Cardiac muscle cell (in vitro differentiated cells and primary cell): ENCODE measurements around the gene WNT3. TPM values are rescaled to one million over a fixed set of nuclear protein-coding genes. Genes with fewer than 3 reads are reported as not detected.

Experiments
- DNase-seq, 2 donors: peaks; one replicate each; pipeline versions ENCODE4 v3.0.0 to v3.0.0-alpha.2; 2010 to 2017; ENCODE audit warnings: low read depth in 1 of 2, low spot score in 1 of 2
- H3K27ac ChIP-seq: fragments of 200-600 bp; sonication (generic); 2 replicates; pipeline ENCODE4 v1.5.1; 2016
- H3K27me3 ChIP-seq: fragments of 200-600 bp; sonication (generic); 2 replicates; pipeline ENCODE4 v1.6.0; 2016; ENCODE audit warnings: control low read depth
- H3K36me3 ChIP-seq: fragments of 200-600 bp; sonication (generic); 2 replicates; pipeline ENCODE4 v1.5.1; 2016; ENCODE audit warnings: control low read depth
- H3K4me1 ChIP-seq: fragments of 200-600 bp; sonication (generic); 2 replicates; pipeline ENCODE4 v1.8.1; 2017; ENCODE audit warnings: low read depth, mild to moderate bottlenecking, mixed run types
- H3K4me3 ChIP-seq: fragments of 200-600 bp; sonication (generic); 2 replicates; pipeline ENCODE4 v1.5.1; 2016; ENCODE audit warnings: mild to moderate bottlenecking
- H3K9me3 ChIP-seq: fragments of 200-600 bp; sonication (generic); 2 replicates; pipeline ENCODE4 v1.5.1; 2017; ENCODE audit warnings: low read depth, mild to moderate bottlenecking, control low read depth
- CTCF ChIP-seq: IDR thresholded peaks from 2 replicates; pipeline ENCODE4 v1.5.1; 2012; ENCODE audit warnings: low read depth, mild to moderate bottlenecking, low read length
- polyA plus RNA-seq: library from polyadenylated mRNA; unstranded; fragments of >200 nt; fragmentation: Nextera tagmentation; extraction: Ambion mirVana; gene quantifications from 2 replicates; pipeline ENCODE4 v1.2.1, GENCODE V29; 2016
- total RNA-seq: library from RNA; depleted of rRNA; stranded (reverse); fragments of >200 nt; gene quantifications from 2 replicates; pipeline ENCODE4 v1.2.3, GENCODE V29; 2016

Gene WNT3
- total and polyA plus RNA-seq, 2 experiments from 2014 or later: 5.8 to 7.3 TPM

DNA sequence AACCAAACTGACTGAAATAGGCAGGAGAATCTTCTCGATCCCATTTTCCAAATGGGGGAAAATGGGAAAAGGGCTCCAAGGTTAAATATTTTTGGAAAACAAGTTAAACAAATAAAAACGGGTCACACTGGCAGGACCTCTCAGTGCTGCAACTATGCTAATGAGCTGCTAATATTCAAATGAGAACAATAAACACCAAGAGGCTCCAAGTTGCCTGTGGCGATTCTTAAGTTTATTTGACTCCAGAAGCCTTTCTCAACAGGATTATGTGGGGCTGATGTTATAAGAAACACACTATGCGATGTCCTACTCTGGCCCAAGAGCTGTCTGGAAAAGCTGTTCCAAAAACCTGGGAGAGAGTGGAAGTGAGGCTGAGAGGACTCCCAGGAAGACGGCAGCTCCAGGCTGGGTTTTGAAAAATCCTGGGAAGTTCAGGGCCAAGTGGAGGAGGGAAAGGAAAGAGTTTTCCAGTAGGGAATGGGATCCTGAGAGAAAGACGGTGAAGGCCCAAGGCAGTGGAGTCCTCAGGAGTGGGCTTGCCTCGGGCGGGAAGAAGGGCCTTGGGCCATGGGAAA is 21.4 kb downstream of the WNT3 start:
- Histone ChIP-seq H3K4me1 (no peaks in the 10 kb centered on the region), H3K9me3 (no peaks in the 10 kb centered on the region), H3K27ac (no peak overlapping the region), H3K4me3 (no peak overlapping the region), H3K27me3 (no peaks in the 10 kb centered on the region), H3K36me3 (no peaks in the 10 kb centered on the region)
- TF ChIP-seq CTCF: no peak
- no peak for DNase-seq

GRCh38 chr17:46796524-46796923 is 22.0 kb downstream of the WNT3 start:
- Histone ChIP-seq H3K4me3 (no peak overlapping the region), H3K27ac (no peak overlapping the region), H3K9me3 (no peaks in the 10 kb centered on the region), H3K27me3 (no peaks in the 10 kb centered on the region), H3K4me1 (no peaks in the 10 kb centered on the region), H3K36me3 (no peaks in the 10 kb centered on the region)
- DNase-seq: no peak
- no peak for TF ChIP-seq CTCF

DNA sequence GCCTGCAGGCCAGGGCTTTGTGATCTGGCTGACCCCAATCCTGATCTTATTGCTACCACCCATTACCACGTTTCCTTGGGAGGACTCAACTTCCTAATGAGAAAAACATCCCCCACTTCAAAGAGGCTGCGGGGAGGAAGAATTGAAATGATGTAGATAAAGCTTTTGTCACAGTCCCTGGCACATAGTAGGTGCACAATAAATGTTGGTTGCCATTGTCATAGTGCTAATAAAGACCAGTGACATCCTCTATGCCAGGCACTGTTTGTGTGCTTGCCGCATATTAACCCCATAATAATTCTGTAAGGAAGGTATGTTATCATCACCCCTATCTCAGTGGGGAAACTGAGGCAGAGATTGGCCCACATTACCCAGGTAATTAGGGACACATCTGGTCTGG is 22.4 kb downstream of the WNT3 start:
- Histone ChIP-seq H3K4me1 (no peaks in the 10 kb centered on the region), H3K36me3 (no peaks in the 10 kb centered on the region), H3K4me3 (no peak overlapping the region), H3K9me3 (no peaks in the 10 kb centered on the region), H3K27me3 (no peaks in the 10 kb centered on the region), H3K27ac (no peak overlapping the region)
- no peak for DNase-seq
- no peak for TF ChIP-seq CTCF

DNA sequence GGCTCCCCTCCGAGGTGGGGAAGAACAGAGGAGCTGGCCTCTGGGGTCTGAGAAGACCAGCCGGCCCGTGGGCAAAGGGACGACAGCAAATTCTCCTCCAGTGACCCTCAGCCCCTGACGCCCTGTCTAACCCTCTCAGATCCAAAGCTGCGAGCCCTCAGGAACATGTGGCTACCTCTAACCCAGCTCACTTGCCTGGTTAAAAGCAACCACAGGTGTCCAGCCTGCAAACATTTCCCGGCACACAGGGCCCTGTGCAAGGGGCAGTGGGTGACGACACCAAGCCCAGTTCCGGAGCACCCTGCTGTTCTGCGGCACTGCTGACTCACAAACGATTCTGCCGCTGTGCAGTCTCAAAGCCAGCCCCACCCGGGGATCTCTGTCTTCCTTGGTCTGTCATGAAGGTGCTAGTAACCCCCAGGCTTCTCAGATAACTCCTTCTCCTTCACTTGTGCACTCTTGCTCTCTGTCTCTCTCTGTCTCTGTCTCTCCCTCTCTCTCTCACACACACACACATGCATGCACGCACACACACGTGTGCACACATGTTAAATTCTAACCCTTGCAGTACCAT is 23.0 kb downstream of the WNT3 start:
- no peak for TF ChIP-seq CTCF
- no peaks in the 10 kb centered on the region for H3K27me3 ChIP-seq
- no peak for DNase-seq
- no peaks in the 10 kb centered on the region for H3K36me3 ChIP-seq
- no peaks in the 10 kb centered on the region for H3K9me3 ChIP-seq
- no peak overlapping the region for H3K4me3 ChIP-seq
- H3K27ac ChIP-seq: no peak overlapping the region
- H3K4me1 ChIP-seq: no peaks in the 10 kb centered on the region

GRCh38 chr17:46794318-46794717 is 24.2 kb downstream of the WNT3 start:
- Histone ChIP-seq H3K27me3 (no peaks in the 10 kb centered on the region), H3K9me3 (no peaks in the 10 kb centered on the region), H3K27ac (no peak overlapping the region), H3K4me3 (no peak overlapping the region), H3K4me1 (no peaks in the 10 kb centered on the region), H3K36me3 (no peaks in the 10 kb centered on the region)
- TF ChIP-seq CTCF: no peak
- DNase-seq: no peak
